Psoas muscle (tissue), 8 donors: ENCODE data around the gene FAM228B. TPM values are rescaled to one million over a fixed set of nuclear protein-coding genes. Genes with fewer than 3 reads are reported as not detected.

Source experiments
- ATAC-seq, 4 donors: fragments of 200-7000 bp; cut with Tn5 transposase; one replicate each; pipeline ENCODE4 v1.9.1; 2020; ENCODE audit warnings: moderate library complexity in 3 of 4, mild to moderate bottlenecking in 2 of 4
- DNase-seq, 2 donors: peaks; one replicate each; pipeline ENCODE4 v3.0.0-alpha.2; 2020
- H3K27ac ChIP-seq: fragments of 200-600 bp; one replicate; pipeline ENCODE4 v1.8.0; 2022
- H3K27me3 ChIP-seq, 3 donors: fragments of 200-600 bp in 1 of 3; one replicate each; pipeline versions ENCODE4 v1.6.1 to v1.8.0; 2013 to 2022; ENCODE audit warnings: low read length in 2 of 3, mild to moderate bottlenecking in 2 of 3, moderate library complexity in 1 of 3; ENCODE audit not compliant: insufficient read depth in 3 of 3
- H3K36me3 ChIP-seq, 2 donors: fragments of 200-600 bp in 1 of 2; one replicate each; pipeline versions ENCODE4 v1.6.1 to v1.8.0; 2013 to 2022; ENCODE audit warnings: low read depth in 1 of 2, mild to moderate bottlenecking in 1 of 2, moderate library complexity in 1 of 2; ENCODE audit not compliant: insufficient read depth in 1 of 2
- H3K4me1 ChIP-seq: fragments of 200-600 bp; one replicate; pipeline ENCODE4 v1.8.0; 2022
- H3K4me3 ChIP-seq: fragments of 200-600 bp; one replicate; pipeline ENCODE4 v1.8.0; 2022; ENCODE audit warnings: mild to moderate bottlenecking
- H3K9me3 ChIP-seq: fragments of 200-600 bp; one replicate; pipeline ENCODE4 v1.8.0; 2022
- WGBS, 3 donors: extraction: QIAGEN DNeasy Blood & Tissue Kit; methylation state at CpG; one replicate each; pipeline versions ENCODE4 v1.1.6 to v1.1.7; 2013; 5-methylcytosine and 5-hydroxymethylcytosine counted together
- intact Hi-C, 2 donors: fragments of 100-400 bp; cut with DNase I; formaldehyde crosslinking; loops; one replicate each; pipeline versions ENCODE4 v1.11.0 to v1.14.2; 2022
- polyA plus RNA-seq, 3 donors: library from polyadenylated mRNA; stranded (reverse); fragments of 200-250 nt; gene quantifications; one replicate each; pipeline ENCODE4 v1.2.3, GENCODE V29; 2013
- total RNA-seq, 4 donors: library from RNA; stranded (reverse); fragmentation: NEBNext Ultra II Directional in 2 of 4; extraction: Animal tissue kit (Norgen Biotek cat#: 25700) in 2 of 4; gene quantifications; one replicate each; pipeline versions ENCODE4 v1.2.1 to v1.2.4, GENCODE V29; 2021 to 2023
- TF ChIP-seq, protein P1 (sequence below): fragments of 200-600 bp; IDR thresholded peaks from one replicate; pipeline ENCODE4 v1.8.0; 2022; ENCODE audit warnings: antibody characterized with exemption
- donor health status: healthy with polysubstance abuse.
- donor health status: DM: no; HTN: no; CAD: no; lungs with moderate emphysema.
- donor health status: Bipolar disorder and iron deficiency.
- donor health status: healthy.
- donor health status: DM: yes; HTN: yes; CAD: no.
- donor health status: DM: no; HTN: no; CAD: no.
- donor health status: DM: no; HTN: no; CAD: no.
- donor health status: DM: yes; HTN: yes; CAD: no.

The FAM228B gene
- total and polyA plus RNA-seq, 7 donors: 2.5 to 30.1 (median 12.4) TPM

DNA sequence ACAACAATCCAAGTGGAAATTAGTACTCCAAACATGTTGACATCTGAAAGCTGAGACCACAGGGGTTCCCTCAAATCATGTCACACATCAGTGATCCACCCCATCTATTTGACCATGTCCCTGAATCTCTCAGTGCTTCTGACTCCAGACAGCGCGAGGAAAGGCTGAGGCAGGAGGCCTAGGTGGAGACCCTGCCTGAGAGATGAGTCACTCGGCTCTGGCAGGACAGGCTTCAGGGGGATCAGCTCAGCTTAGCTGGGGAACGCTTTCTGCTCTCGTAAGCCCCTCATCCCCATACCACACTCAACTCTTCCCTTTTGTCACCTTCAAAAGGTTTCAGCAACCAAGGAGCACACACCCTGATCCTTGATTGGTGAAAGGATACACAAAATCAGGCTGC is 45.8 kb downstream of the FAM228B start:
- Histone ChIP-seq H3K36me3 (no peaks in the 10 kb centered on the region), H3K9me3 (no peaks in the 10 kb centered on the region), H3K27ac (no peak overlapping the region), H3K27me3 (no peaks in the 10 kb centered on the region), H3K4me1 (no peaks in the 10 kb centered on the region), H3K4me3 (no peak overlapping the region)
- DNase-seq (no peak), ATAC-seq (no peak)
- intact Hi-C loops: loop anchor here in 1 of 2 donors (5.0 kb wide), 1 partner anchor 337 kb away; no protein-coding TSS in a partner anchor
- TF ChIP-seq, protein P1, sequence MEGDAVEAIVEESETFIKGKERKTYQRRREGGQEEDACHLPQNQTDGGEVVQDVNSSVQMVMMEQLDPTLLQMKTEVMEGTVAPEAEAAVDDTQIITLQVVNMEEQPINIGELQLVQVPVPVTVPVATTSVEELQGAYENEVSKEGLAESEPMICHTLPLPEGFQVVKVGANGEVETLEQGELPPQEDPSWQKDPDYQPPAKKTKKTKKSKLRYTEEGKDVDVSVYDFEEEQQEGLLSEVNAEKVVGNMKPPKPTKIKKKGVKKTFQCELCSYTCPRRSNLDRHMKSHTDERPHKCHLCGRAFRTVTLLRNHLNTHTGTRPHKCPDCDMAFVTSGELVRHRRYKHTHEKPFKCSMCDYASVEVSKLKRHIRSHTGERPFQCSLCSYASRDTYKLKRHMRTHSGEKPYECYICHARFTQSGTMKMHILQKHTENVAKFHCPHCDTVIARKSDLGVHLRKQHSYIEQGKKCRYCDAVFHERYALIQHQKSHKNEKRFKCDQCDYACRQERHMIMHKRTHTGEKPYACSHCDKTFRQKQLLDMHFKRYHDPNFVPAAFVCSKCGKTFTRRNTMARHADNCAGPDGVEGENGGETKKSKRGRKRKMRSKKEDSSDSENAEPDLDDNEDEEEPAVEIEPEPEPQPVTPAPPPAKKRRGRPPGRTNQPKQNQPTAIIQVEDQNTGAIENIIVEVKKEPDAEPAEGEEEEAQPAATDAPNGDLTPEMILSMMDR: no peak
- WGBS, 3 donors: 91 to 96% (median 92%) methylated on average over 5 of the region's 5 CpGs

DNA sequence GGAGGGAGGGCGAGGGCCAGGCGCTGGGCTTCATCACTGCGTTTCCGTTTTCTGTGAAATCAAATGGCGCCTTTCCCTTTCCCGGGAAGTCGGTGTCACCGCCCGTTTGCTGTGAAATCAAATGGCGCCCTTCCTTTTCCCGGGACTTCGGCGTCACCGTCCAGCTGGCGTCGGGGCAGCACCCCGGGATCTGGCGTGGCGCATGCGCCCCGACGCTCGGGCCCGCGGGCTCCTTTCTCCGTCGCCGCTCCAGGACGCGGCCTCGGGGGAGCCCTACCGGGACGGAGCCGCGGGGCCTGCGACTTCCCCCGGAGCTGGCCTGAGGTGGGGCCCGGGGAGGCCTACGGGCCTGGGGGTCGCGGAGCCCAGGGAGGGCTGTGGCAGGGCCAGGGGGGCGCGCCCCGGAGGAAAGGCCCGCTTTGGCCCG is 51.6 kb downstream of the FAM228B start, which contains the start of gene FAM228A:
Gene FAM228A, plus strand, starts transcription at position 203 of the 427 bp plus-strand sequence. CDS start 428 bp downstream, outside the sequence.
- ATAC-seq: no peak
- WGBS, 3 donors: 32 to 37% (median 36%) methylated on average over 38 to 46 of the region's 46 CpGs
- H3K36me3 ChIP-seq: no peaks in the 10 kb centered on the region
- no peaks in the 10 kb centered on the region for H3K27me3 ChIP-seq
- no peaks in the 10 kb centered on the region for H3K4me1 ChIP-seq
- TF ChIP-seq, protein P1: no peak
- intact Hi-C loops: no loop called here
- H3K27ac ChIP-seq: no peak within 1 kb of the TSS
- DNase-seq: no peak
- no peak within 1 kb of the TSS for H3K4me3 ChIP-seq
- H3K9me3 ChIP-seq: no peaks in the 10 kb centered on the region

- Histone ChIP-seq H3K9me3 (no peaks in the 10 kb centered on the region), H3K4me3 (no peak overlapping the region), H3K4me1 (no peaks in the 10 kb centered on the region), H3K27me3 (no peaks in the 10 kb centered on the region), H3K27ac (no peak overlapping the region), H3K36me3 (no peaks in the 10 kb centered on the region)
- 74 to 82% (median 78%) methylated on average over 17 of the region's 17 CpGs for WGBS, 3 donors
- DNase-seq (no peak), ATAC-seq (no peak)
- TF ChIP-seq, protein P1: no peak
- intact Hi-C loops: no loop called here
These were observed 52.4 kb downstream of the FAM228B start for GRCh38 chr2:24175631-24176187.

DNA sequence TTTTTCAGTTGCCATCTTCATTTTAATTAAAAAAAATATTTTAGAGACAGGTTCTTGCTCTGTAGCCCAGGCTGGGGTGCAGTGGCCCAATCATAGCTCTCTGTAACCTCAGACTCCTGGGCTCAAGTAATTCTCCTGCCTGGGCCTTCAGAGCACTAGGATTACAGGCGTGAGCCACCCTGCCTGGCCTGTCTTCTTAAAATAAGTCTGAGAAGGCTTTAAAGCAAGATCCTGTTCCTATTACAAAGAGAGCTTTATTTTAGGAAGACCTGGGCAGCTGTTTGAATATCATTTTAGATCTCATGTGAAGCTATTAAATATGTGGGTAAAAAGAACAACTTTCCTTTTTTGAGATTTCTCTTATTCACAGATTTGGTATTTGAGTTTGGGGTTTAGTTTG is 53.1 kb downstream of the FAM228B start:
- intact Hi-C loops: no loop called here
- ATAC-seq (peak in 1 of 4 donors; percentile 54), DNase-seq (no peak)
- H3K4me1 ChIP-seq: no peaks in the 10 kb centered on the region
- no peaks in the 10 kb centered on the region for H3K9me3 ChIP-seq
- TF ChIP-seq, protein P1: no peak
- no peak overlapping the region for H3K4me3 ChIP-seq
- H3K27me3 ChIP-seq: no peaks in the 10 kb centered on the region
- 30 to 80% (median 42%) methylated on average over 1 of the region's 1 CpG for WGBS, 3 donors
- no peak overlapping the region for H3K27ac ChIP-seq
- no peaks in the 10 kb centered on the region for H3K36me3 ChIP-seq

DNA sequence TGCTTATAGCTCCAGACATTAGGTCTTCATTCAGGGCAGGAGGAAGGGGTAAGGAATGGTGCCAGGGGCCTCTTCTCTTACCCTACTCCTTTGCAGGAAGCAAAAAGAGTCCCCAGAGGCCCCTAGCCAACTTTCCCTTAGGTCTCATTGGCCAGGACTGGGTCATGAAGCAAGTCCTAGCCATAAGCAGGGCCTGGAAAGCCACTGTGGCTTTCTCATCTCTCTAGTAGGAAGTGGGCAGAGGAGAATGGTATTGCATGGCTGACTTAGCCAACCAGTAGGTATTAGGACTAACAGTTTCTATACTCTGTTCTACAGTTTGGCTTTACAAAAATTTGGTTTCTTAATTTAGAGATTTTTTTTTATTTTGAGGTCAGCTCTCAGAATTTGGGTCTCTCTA is 56.4 kb downstream of the FAM228B start:
- DNase-seq (no peak), ATAC-seq (no peak)
- TF ChIP-seq, protein P1: no peak
- Histone ChIP-seq H3K4me3 (no peak overlapping the region), H3K9me3 (no peaks in the 10 kb centered on the region), H3K4me1 (no peaks in the 10 kb centered on the region), H3K27me3 (no peaks in the 10 kb centered on the region), H3K27ac (no peak overlapping the region), H3K36me3 (no peaks in the 10 kb centered on the region)
- intact Hi-C loops: no loop called here
